ENCODE data around the gene FLOT1. TPM values are rescaled to one million over a fixed set of nuclear protein-coding genes. Genes with fewer than 3 reads are reported as not detected.
A peak's percentile ranks its signal among the peaks of the same experiment; 100 is the strongest.

The FLOT1 gene
- total and polyA plus RNA-seq, 9 of the 15 experiments (the other 6 are each of a cell fraction or from before 2014, with no cell fraction given) = 11.7 to 149 (median 118) TPM

DNA sequence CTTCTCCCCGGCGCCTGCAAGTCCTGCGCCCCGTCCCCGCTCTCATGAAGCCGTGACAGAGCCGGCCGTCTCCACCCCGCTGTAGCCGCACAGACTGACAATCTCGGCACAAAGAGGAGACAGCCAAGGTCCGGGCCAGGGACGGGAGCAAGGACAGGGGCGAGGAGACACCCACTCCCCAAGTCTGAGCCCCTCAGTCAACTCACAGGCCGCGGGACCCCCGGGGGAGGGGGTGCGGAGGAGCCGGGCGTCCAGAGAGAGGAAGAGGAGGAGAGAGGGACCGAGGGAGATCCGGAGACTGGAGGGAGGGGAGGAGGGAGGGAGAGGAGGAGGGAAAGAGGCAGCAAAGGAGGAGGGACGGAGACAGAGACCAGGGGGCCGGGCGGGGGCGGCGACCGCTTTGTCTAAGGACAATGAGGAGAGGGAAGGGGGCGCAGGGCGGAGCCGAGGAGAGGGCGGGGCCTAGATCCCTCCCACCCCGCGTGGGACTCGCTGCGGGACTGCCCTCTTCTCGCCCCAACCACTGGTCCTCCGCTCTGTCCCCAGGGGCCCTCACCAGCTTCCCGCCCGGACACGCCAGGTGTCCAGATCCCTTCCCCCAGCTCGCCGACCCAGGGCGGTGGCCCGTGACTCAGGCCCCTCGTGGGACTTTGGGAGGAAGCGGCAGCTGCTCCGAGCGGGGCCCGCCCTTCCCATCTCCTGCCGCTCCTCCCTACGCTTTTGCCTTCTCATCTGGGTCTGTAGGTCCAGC is 55.4 kb downstream of the FLOT1 start (continued):
- no peak for TF ChIP-seq ZNF197 (CRISPR knock-in tag; IDR thresholded peaks at IDR 0.05; ENCODE audit: low read depth)
- TF ChIP-seq EGR1 (conservative IDR thresholded peaks at IDR 0.05) = peak; percentile 98
- peak; percentile 76 for TF ChIP-seq POLR2A (conservative IDR thresholded peaks at IDR 0.05)
- peak; percentile 92 for TF ChIP-seq HMGN3 (IDR thresholded peaks at IDR 0.05; ENCODE audit: borderline replicate concordance, extremely low read depth, insufficient read length, low read depth, low read length)
- TF ChIP-seq ILF3 (IDR thresholded peaks at IDR 0.05; ENCODE audit: borderline replicate concordance) = no peak
- TF ChIP-seq GATAD2A (IDR thresholded peaks at IDR 0.05) = peak; percentile 91
- no peak for TF ChIP-seq E2F5 (CRISPR knock-in tag; IDR thresholded peaks at IDR 0.05)
- TF ChIP-seq CBFA2T2 (conservative IDR thresholded peaks at IDR 0.05) = peak; percentile 74
- 0 out of 2 replicates have a peak, but pooled peaks have one; percentile 86 for TF ChIP-seq ZBTB49 (CRISPR knock-in tag; IDR thresholded peaks at IDR 0.05; ENCODE audit: borderline replicate concordance)
